ENCODE results near the gene ZNF207. TPM values are rescaled to one million over a fixed set of nuclear protein-coding genes. Genes with fewer than 3 reads are reported as not detected.
A peak's percentile ranks its signal among the peaks of the same experiment; 100 is the strongest.

ZNF207 gene
- total and polyA plus RNA-seq, 9 of the 15 experiments (the other 6 are each of a cell fraction or from before 2014, with no cell fraction given) = 123 to 370 (median 250) TPM

- TF ChIP-seq STAT6 (CRISPR knock-in tag; IDR thresholded peaks at IDR 0.05) = no peak; the same call in 1 of the 2 replicates
- peak; percentile 74 for TF ChIP-seq CREM (IDR thresholded peaks at IDR 0.05; ENCODE audit: low read depth)
- no peak for TF ChIP-seq SRSF7 (optimal IDR thresholded peaks at IDR 0.05; ENCODE audit: low read depth, low read length)
- TF ChIP-seq MECOM (CRISPR knock-in tag; IDR thresholded peaks at IDR 0.05) = no peak
- no peak for TF ChIP-seq SP2 (IDR thresholded peaks at IDR 0.05; ENCODE audit: extremely low read depth, low read depth, low read length, poor library complexity, severe bottlenecking)
- TF ChIP-seq THRB (CRISPR knock-in tag; conservative IDR thresholded peaks at IDR 0.05) = peak; percentile 91
- TF ChIP-seq PKNOX1 (IDR thresholded peaks at IDR 0.05) = peak; percentile 49
- TF ChIP-seq FOXP1 (CRISPR knock-in tag; IDR thresholded peaks at IDR 0.05) = no peak
- no peak for TF ChIP-seq CHD4 (IDR thresholded peaks at IDR 0.05; ENCODE audit: insufficient read depth, insufficient replicate concordance, low read depth, low read length, poor library complexity, severe bottlenecking)
- TF ChIP-seq TAF7 (tag; IDR thresholded peaks at IDR 0.05) = peak; percentile 93
- no peak for TF ChIP-seq TSHZ1 (CRISPR knock-in tag; IDR thresholded peaks at IDR 0.05)
- peak; percentile 57 for TF ChIP-seq HMGN3 (IDR thresholded peaks at IDR 0.05; ENCODE audit: borderline replicate concordance, extremely low read depth, insufficient read length, low read depth, low read length)
- no peak for TF ChIP-seq TCF7L2 (IDR thresholded peaks at IDR 0.05; ENCODE audit: low read depth, low read length)
- no peak for TF ChIP-seq ZNF324 (CRISPR knock-in tag; IDR thresholded peaks at IDR 0.05)
- no peak for TF ChIP-seq IFI16 (CRISPR knock-in tag; IDR thresholded peaks at IDR 0.05)
- no peak for TF ChIP-seq MXD1 (CRISPR knock-in tag; IDR thresholded peaks at IDR 0.05; ENCODE audit: borderline replicate concordance, poor library complexity, severe bottlenecking)
- 0 out of 2 replicates have a peak, but pooled peaks have one; percentile 91 for TF ChIP-seq SRSF3 (IDR thresholded peaks at IDR 0.05; ENCODE audit: insufficient read depth, low read length)
Observed at GRCh38 chr17:32349854-32350665, at the start of gene ZNF207 (continued).
